ENCODE results near the gene ABCA13.

Gene ABCA13

DNA sequence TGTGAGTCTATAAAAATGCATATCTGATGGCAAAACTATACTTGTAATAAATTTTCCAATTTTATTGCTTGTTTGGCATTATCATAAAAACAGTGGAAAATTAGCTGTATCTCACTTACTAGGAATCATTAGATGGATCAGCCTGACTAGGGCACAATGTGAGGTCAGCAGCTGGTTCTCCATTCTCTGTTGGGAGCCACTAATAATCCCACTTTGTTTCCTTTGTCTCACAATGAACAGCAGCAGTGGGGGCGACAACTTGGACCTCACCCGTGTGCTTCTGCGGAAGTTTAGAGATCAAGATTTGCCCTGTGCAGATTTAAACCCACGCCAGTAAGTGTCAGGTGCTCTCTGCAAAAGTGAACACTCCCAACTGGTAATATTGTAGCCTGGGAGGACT, 295.5 kb downstream of the ABCA13 start:
- no peak overlapping the region for H3K4me3 ChIP-seq
- H3K27ac ChIP-seq: no peak overlapping the region

DNA sequence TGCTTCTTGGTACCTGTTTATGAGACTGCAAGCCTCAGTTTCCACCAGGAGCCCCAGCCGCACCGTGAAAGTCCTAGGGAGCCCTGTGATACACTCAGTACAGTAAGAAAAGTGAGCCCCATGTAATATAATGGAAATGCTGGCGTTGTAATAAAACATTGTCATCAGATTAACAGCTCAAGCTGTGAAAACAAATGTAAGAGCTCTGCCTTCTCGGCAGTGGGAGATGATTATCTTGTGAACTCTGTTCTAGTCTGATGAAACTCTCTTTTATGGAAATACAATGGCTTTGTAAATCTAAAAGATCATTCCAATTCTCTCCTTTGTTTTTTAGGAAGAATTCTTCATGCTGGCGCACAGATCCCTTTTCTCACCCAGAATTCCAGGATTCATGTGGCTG, 299.9 kb downstream of the ABCA13 start:
- Histone ChIP-seq H3K4me3 (no peak overlapping the region), H3K27ac (peak overlapping the region in 1 of 21 experiments; percentile 36)

DNA sequence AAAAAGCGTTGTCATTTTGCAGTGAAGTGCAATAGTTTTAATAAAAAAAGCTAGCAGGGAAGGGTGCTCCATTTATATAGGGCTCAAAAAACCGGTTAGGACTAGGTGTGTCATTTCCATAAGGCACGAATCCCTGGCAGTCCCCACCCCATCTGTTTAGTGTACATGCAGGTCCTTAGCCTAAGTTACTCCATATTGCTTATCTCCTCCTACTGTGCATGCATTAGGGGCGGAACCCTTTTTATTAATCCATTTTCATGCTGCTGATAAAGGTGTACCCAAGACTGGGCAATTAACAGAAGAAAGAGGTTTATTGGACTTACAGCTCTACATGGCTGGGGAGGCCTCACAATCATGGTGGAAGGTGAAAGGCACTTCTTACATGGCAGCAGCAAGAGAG, 301.4 kb downstream of the ABCA13 start:
- H3K4me3 ChIP-seq: no peak overlapping the region
- H3K27ac ChIP-seq: no peak overlapping the region

DNA sequence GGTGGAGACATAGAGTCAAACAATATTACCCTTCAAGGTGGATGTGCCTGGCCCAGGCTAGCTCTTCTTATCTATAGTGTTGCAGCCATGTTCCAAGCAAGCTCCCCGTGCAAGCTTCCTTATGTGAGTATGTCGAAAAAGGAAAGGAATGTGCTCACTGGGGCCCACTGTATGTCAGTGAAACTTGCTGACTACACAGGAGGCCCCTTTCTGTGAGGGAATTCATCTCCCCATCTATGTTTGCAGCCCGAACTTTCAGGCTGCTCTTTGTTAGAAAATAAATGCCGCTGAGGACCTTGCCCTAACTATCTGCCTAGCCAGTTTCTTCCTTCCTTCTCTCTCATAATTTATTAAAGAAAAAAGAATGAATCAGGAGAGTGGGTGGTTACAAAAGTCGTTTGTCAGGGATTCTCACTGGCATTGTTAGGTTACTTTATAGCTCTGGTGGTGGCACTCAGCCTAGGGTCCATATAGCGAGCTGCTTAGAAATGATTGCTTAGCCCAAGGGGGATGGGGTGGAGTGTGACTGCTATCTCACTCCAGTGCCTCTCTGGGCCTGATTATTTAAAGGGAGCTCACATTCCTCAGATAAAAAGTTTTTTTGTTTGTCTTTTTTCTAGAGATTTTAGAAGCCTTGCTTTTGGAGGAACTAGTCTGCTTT, 302.1 kb downstream of the ABCA13 start:
- H3K4me3 ChIP-seq: no peak overlapping the region
- H3K27ac ChIP-seq: no peak overlapping the region

DNA sequence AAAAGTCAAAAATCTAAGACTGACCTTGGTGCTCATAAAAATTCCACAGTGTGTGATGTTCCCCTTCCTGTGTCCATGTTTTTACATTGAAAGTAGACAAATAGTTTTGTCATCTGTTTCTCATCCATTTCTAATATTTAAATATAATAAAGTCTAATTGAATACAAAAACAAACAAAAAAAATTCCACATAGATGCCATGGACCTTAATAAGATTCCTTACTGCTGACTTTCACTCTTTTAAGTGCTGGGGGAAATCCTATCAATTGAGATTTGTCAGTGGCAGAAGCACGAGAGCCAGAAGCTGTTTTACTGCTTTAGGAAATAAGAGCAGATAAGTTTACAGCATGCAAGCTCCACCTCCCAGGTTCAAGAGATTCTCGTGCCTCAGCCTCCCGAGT, 310.0 kb downstream of the ABCA13 start:
- Histone ChIP-seq H3K4me3 (no peak overlapping the region), H3K27ac (no peak overlapping the region)

DNA sequence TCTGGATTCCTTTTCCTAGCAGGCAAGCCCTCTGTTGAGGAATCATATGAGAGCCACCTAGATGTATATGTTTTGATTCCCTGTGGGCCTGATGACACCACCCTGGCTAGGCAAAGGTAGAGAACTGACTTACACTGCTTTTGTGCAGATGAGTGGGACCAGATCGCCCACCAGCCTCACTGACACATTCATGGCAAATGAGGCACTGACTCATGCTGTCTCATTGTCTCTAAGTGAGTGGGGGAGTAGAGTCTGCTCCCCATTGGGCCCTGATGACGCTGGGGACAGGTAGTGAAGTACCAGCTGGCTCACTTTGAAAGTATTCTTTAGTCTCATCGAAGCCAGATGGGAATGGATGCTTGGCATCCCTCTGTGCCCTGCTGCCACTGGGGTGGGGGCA, 326.3 kb downstream of the ABCA13 start:
- Histone ChIP-seq H3K4me3 (no peak overlapping the region), H3K27ac (no peak overlapping the region)

DNA sequence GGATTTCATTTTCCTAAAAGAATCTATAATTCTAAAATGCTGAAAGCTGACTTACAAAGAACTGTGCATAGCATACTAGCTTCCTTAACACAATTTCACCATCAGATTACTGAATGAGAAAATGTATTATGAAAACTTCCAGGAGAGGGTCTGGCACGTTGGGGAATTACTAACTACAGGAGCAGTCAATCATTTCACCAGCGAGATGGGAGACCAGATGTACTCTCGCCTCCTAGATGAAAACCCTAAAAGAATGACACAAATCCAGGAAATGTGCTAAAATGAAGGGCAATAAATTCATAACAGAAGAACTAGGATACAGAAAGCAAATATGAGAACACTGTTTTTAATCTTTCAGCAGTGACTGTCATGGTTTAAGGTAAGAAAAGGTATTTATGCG, 330.8 kb downstream of the ABCA13 start:
- Histone ChIP-seq H3K27ac (no peak overlapping the region), H3K4me3 (no peak overlapping the region)

DNA sequence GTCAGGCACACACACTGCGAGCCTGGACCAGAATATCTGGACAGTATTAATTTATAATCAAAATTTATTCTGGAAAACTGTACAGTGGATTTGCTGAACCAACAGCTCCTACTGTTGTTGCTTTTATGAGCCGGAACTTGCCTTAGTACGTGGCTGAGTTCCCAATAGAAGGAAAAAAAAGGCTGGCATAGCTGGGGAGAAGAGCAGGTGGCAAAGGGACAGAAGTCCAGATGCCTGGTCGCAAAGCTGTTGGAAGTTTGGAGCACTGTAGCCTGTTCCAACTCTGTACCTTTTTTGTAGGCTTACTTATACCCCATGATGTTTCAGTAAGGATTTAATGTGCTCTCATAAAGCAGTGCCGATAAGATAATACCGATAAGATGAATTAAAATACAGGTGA, 333.8 kb downstream of the ABCA13 start:
- H3K4me3 ChIP-seq: no peak overlapping the region
- H3K27ac ChIP-seq: no peak overlapping the region

DNA sequence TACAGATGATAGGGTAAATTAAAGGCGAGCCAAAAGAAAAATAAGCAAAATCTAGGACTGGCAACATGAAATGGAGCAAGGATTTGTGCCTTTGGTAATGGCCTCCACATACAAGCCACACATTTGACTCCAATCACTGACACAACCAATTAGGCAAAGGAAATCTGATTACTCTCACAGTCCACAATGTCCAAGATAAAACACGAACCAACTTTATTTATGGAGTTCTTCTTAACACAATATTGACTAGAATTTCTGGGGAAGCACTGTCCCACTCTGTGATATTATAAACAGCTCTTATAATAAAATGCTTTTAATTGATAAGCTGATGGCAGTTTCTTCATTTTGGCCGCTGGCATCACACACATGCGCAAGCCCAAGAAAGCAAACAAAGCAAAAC, 334.2 kb downstream of the ABCA13 start:
- Histone ChIP-seq H3K4me3 (no peak overlapping the region), H3K27ac (no peak overlapping the region)

DNA sequence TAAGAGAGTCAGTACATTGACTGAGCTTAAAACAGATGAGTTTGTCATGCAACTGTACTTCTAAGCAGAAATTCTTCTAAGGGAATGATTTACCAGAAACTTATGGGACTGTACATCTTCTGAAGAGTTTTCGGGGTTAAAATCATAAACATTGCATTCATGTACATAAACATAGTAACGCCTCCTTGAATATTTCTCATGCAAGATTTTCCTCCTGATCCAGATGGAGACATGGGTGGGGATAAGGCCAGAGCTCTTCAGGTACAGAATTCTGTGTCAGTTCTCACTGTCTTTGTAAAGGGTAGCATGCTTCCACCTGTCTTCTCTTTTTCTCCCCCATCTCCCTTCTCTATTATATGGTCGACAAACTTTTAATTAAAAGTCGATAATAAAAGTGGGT, 335.3 kb downstream of the ABCA13 start:
- Histone ChIP-seq H3K27ac (no peak overlapping the region), H3K4me3 (no peak overlapping the region)

DNA sequence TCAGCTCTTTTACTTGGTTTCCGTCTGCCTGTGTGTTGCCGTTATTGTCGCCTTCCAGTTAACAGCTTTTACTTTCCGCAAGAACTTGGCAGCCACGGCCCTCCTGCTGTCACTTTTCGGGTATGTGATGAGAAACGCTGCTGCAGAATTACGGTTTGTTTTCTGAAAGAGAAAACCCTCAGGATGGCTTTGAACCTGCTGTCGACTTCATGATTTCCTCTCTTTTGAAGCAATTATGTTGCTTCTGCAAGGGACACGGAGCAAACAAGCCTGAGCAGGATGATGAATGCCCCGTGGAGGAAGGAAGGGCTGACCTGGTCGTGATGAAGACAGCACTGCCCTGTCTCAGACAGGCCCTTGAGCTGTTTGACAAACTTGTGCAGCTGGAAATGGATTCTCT, 339.8 kb downstream of the ABCA13 start:
- H3K4me3 ChIP-seq: no peak overlapping the region
- H3K27ac ChIP-seq: no peak overlapping the region

DNA sequence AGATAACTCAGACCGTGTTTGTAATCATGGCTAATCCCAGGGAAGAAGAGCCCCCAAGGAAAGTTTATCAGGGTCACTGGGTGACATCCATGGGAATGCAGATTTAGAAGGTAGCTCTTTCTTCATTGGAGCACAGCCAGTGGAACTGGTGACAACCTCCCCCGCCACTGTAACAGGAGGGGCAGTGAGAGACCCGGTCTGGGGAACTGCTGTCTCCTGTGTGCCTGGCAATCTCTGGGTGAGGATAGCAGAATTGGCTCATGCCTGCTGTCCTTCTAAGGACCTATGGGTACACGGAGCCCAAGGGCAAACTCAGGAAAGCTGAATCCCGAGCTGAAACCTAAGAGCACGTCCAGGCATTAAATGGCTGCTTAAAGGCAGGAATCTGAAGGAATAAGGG, 341.6 kb downstream of the ABCA13 start:
- Histone ChIP-seq H3K4me3 (no peak overlapping the region), H3K27ac (no peak overlapping the region)

DNA sequence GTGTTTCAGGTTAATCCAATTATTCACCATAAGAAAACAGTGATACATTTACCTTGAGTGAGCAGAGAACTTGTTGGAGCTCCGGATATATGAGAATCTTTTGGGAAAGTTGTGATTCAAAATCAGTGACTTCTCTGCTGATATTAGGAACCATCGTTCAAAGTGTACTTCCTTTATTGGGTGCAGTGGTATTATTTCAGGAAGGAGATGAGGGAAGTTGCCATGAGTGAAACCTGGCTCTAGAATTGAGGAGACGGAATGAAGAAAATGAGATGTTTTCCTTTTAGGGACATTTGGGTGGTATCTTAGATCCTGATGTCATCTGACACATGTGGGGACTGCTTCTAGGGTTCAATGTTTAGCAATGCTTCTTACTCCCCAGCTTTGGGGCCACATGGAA, 343.9 kb downstream of the ABCA13 start:
- H3K4me3 ChIP-seq: no peak overlapping the region

DNA sequence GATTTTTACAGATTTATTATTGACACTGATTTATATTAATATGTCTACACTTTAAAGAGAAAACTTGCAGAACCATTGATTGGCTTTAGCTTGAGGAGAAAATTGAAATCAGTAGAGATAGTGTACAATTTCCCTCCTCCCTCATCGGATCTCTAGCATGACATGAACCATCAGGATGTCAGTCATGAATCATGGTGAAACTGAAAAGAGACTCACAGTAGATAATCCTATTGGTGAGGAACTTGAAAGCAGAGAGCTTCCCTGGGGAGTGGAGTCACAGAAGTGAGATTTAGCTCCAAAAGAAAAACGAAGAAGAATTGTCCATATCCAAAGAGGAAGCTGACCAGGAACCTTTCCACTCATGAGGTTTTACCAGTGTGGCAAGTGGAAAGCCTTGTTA, 346.8 kb downstream of the ABCA13 start:
- no peak overlapping the region for H3K27ac ChIP-seq

More for the DNA sequence above, 343.9 kb downstream of the ABCA13 start:
- H3K27ac ChIP-seq: no peak overlapping the region

DNA sequence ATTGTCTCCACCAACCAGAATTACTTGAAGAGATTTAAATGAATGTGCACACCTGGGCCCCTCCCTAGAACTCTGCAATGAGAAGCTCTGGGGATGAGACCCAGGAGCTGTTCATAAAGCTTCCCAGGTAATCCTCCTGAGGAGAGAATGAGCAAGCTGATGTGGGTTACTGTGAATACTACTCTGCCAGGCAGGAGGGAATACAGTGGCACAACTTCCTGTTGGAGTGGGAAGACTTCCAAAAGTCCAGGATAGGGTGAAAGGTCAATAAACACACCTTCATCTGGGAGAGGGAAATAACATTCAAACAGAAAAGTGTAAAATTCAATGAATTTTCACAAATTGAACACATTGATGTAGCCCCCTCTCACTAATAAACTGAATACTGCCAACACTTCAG, 351.4 kb downstream of the ABCA13 start:
- no peak overlapping the region for H3K27ac ChIP-seq
- no peak overlapping the region for H3K4me3 ChIP-seq

More for the DNA sequence above, 346.8 kb downstream of the ABCA13 start:
- no peak overlapping the region for H3K4me3 ChIP-seq

DNA sequence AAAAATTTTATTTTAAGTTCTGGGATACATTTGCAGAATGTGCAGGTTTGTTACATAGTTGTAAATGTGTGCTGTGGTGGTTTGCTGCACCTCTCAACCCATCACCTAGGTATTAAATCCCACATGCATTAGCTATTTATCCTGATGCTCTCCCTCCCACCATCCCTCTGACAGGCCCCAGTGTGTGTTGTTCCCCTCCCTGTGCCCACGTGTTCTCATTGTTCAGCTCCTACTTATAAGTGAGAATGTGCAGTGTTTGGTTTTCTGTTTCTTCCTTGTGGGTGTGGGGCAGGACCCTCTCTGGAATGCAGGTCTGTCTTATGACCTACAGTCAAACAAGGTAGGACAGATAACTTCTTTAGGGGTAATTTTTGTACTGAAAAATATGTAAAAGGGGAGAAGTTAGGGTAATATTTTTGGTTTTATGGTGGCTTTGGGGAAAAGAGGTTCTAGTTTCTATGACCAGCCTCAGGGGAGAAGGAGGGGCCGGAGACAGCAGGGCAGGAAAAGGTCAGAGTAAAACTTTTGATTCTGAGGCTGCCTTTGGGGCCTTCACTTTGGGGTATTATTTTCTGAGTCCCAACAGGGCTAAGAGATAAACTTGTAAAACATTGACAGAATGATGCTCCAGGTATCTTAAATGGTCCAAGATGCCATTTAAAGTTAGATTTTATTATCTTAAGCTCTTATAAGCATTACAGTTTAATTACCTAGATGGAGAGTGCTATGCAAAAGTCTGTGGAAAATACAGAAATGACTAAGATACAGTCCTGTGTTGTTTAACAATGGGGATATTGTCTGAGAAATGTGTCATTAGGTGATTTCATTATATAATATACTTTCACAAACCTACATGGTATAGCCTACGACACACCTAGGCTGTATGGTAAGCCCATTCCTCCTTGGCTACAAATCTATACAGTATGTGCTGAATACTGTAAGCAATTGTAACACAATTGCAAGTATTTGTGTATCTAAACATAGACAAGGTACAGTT, 354.8 kb downstream of the ABCA13 start:
- Histone ChIP-seq H3K27ac (no peak overlapping the region), H3K4me3 (no peak overlapping the region)

DNA sequence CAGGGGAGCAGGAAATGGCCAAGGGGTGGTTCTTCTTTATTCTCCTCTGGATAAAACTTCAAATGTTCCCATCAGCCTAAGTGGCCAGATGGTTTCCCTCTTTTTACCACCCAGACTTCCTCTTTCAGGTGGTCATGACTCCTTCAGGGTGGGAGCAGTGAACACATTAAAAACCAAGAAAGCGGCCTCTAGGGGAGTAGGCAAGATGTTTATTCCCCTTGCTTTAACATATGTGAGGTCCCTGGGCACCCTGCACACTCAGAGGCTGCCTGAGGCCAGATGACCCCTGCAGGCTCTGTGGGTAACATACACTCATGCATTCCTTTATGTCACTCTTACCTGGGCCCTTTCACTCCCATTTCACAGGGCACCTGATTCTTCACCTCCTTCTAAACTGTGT, 357.4 kb downstream of the ABCA13 start:
- H3K4me3 ChIP-seq: no peak overlapping the region
- H3K27ac ChIP-seq: no peak overlapping the region

DNA sequence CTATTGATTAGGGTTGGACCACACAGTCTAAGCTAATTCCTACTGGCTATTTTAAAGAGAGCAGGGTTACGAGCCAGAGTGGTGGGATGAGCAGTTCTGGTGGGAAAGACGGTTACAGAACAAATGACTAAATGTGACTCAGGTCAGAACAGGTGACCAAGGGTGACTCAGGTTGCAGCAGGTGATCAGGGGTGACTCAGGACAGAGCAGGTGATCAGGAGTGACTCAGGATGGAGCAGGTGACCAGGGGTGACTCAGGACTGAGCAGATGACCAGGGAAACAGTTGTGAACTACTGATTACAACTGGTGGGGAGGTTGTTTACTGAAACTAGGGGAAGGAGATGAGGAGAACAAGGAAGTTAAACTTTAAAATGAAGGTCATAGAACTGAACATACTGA, 366.3 kb downstream of the ABCA13 start:
- Histone ChIP-seq H3K27ac (no peak overlapping the region), H3K4me3 (no peak overlapping the region)

DNA sequence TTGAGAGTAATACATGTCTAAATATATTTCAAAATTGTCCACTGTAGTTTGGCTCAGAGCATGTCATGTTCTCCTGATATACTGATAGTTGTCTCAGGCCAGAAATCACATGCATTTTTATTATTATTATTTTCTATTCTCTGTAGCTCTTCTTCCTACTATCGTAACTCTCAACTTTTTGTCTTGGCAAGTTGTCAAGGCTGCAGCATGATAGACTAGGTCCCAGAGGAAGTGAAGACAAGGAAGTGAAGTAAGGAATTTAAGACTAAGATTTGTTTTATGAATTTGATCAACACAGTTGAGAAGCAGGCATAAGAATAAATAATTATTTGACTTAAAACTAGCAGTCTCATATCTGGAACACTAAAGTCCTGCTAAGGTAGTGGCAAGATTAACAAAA, 369.5 kb downstream of the ABCA13 start:
- Histone ChIP-seq H3K4me3 (no peak overlapping the region), H3K27ac (no peak overlapping the region)

DNA sequence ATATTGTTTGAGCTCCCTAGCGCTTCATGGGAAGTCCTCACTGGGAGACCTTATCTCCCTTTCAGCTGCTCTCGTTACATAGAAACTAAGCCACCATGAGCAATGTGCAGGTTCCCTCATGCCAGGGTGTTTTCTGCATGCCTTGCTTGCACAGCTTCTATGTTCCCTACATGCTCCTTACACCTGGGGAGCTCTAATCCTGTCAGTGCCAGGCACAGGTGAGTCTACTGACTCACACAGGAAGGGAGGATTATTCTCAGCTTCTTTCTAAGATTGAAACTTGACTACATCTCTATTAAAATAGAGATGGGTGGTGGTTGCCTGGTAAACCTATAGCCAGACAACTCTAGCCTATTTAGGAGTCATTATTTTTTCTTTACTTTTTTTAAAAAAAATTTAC, 377.4 kb downstream of the ABCA13 start:
- no peak overlapping the region for H3K27ac ChIP-seq

DNA sequence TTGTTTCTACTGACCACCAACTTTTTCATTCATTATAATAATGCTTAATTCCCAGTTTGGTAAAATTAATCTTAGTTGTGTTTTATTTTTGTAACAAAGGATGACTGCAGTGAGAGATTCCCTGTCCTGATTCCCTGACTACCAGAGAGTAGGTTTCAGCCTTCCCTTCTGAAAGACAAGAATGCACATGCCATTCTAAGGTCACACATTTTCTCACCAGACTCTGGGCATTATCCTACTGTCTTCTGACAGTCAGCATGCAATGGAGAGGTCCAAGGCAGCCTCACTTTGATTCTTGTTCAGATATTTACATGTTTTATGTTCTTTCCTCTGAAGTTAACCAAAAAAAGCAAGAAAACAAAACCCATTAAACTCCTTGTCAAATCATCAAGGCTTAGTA, 380.4 kb downstream of the ABCA13 start:
- Histone ChIP-seq H3K4me3 (no peak overlapping the region), H3K27ac (no peak overlapping the region)

More for the DNA sequence above, 377.4 kb downstream of the ABCA13 start:
- H3K4me3 ChIP-seq: no peak overlapping the region
